Sigmoid colon (tissue), 4 donors: ENCODE measurements around the gene UBE2E2.

Experiments used
- POLR2A ChIP-seq, 2 donors: fragments of 450-650 bp; IDR thresholded peaks; one replicate each; pipeline ENCODE4 v1.6.1; 2016; ENCODE audit warnings: antibody characterized with exemption in 2 of 2, mild to moderate bottlenecking in 2 of 2, moderate library complexity in 2 of 2
- POLR2AphosphoS5 ChIP-seq, 4 donors: sonication (generic); formaldehyde crosslinking; IDR thresholded peaks; one replicate each; pipeline ENCODE4 v1.6.1; 2017; ENCODE audit warnings: antibody characterized with exemption in 4 of 4
- TF ChIP-seq, protein P1 (sequence below), 4 experiments: fragments of 450-650 bp in 3 of 4; fragments of 200-600 bp in 1 of 4; IDR thresholded peaks; one replicate each; pipeline ENCODE4 v1.5.1; 2016 to 2019; ENCODE audit warnings: antibody characterized with exemption in 4 of 4, mild to moderate bottlenecking in 3 of 4, moderate library complexity in 2 of 4

DNA sequence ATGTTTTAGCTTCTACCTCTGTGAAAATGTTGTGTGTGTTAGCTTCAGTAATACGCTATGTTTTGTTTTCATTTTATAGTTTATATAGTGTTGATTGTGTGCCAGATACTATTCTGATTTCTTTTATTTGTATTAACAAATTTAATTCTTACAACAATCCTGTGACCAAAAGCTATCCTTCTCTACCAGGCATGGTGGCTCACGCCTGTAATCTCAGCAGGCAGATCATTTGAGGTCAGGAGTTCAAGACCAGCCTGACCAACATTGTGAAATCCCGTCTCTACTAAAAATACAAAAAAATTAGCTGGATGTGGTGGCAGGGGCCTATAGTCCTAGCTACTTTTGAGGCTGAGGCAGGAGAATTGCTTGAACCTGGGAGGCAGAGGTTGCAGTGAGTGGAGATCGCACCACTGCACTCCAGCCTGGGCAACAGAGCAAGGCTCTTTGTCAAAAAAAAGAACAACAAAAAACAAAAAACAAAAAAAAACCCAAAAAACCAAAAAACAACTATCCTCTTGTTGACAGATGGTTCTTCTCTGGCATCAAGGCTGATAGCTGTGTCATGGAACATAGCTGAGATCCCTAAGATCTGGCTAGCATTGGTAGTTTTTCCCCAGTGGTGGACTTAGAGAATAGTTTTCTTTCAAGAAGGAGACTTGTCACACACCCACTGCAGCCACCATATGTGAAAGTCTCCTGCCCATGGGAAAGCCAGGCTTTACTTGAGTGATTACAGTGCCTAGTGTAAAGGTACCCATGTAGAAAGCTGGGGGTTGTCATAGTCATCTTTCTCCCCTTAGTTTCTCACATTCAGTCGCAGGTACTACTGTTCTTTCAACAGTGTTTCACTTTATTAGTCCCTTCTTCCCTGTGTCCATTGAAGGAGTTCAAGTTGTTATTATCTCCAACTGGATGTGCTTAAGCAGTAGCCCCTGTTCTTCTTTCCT is 116.5 kb downstream of the UBE2E2 start:
- TF ChIP-seq, protein P1, sequence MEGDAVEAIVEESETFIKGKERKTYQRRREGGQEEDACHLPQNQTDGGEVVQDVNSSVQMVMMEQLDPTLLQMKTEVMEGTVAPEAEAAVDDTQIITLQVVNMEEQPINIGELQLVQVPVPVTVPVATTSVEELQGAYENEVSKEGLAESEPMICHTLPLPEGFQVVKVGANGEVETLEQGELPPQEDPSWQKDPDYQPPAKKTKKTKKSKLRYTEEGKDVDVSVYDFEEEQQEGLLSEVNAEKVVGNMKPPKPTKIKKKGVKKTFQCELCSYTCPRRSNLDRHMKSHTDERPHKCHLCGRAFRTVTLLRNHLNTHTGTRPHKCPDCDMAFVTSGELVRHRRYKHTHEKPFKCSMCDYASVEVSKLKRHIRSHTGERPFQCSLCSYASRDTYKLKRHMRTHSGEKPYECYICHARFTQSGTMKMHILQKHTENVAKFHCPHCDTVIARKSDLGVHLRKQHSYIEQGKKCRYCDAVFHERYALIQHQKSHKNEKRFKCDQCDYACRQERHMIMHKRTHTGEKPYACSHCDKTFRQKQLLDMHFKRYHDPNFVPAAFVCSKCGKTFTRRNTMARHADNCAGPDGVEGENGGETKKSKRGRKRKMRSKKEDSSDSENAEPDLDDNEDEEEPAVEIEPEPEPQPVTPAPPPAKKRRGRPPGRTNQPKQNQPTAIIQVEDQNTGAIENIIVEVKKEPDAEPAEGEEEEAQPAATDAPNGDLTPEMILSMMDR (IDR thresholded peaks at IDR 0.05): no peak
- no peak for TF ChIP-seq POLR2AphosphoS5 (IDR thresholded peaks at IDR 0.05)
- no peak for TF ChIP-seq POLR2A (IDR thresholded peaks at IDR 0.05)
